Natural killer cell treated with Interleukin-12 subunit alpha and Interleukin-12 subunit beta and Interleukin-15 and Interleukin-18, amount 100 ng/mL, for 72 hours (primary cell): ENCODE measurements around the gene C1QTNF1. TPM values are rescaled to one million over a fixed set of nuclear protein-coding genes. Genes with fewer than 3 reads are reported as not detected.

Experiments
- ATAC-seq, 2 donors: fragments of 150-1000 bp; cut with Tn5 transposase in 1 of 2; sonication (Bioruptor Pico), chemical (Tn5 transposase) in 1 of 2; 2 replicates each; pipeline ENCODE4 v1.10.0; 2021
- DNase-seq: peaks from one replicate; pipeline ENCODE4 v3.0.0; 2022; ENCODE audit warnings: low spot score
- H3K27ac Mint-ChIP-seq, 2 donors: 1 replicate in 1 of 2; 2 replicates in 1 of 2; pipeline ENCODE4 v1.8.0; 2022; ENCODE audit warnings: mixed read lengths in 2 of 2, mild to moderate bottlenecking in 1 of 2, moderate library complexity in 1 of 2
- H3K27me3 Mint-ChIP-seq, 2 donors: 1 replicate in 1 of 2; 2 replicates in 1 of 2; pipeline ENCODE4 v1.8.0; 2022; ENCODE audit warnings: mixed read lengths in 2 of 2
- H3K36me3 Mint-ChIP-seq: one replicate; pipeline ENCODE4 v1.8.0; 2022; ENCODE audit warnings: mixed read lengths
- H3K4me1 Mint-ChIP-seq, 2 donors: 1 replicate in 1 of 2; 2 replicates in 1 of 2; pipeline ENCODE4 v1.8.0; 2022; ENCODE audit warnings: low read depth in 2 of 2, mixed read lengths in 2 of 2, mild to moderate bottlenecking in 1 of 2
- H3K4me3 Mint-ChIP-seq: one replicate; pipeline ENCODE4 v1.8.0; 2022; ENCODE audit warnings: mixed read lengths
- H3K9me3 Mint-ChIP-seq: 2 replicates; pipeline ENCODE4 v1.8.0; 2022; ENCODE audit warnings: mixed read lengths
- total RNA-seq, 2 donors: library from RNA; stranded (reverse); gene quantifications; one replicate each; pipeline ENCODE4 v1.2.3, GENCODE V29; 2022

C1QTNF1 gene
- total RNA-seq, 2 donors from 2014 or later = not detected

DNA sequence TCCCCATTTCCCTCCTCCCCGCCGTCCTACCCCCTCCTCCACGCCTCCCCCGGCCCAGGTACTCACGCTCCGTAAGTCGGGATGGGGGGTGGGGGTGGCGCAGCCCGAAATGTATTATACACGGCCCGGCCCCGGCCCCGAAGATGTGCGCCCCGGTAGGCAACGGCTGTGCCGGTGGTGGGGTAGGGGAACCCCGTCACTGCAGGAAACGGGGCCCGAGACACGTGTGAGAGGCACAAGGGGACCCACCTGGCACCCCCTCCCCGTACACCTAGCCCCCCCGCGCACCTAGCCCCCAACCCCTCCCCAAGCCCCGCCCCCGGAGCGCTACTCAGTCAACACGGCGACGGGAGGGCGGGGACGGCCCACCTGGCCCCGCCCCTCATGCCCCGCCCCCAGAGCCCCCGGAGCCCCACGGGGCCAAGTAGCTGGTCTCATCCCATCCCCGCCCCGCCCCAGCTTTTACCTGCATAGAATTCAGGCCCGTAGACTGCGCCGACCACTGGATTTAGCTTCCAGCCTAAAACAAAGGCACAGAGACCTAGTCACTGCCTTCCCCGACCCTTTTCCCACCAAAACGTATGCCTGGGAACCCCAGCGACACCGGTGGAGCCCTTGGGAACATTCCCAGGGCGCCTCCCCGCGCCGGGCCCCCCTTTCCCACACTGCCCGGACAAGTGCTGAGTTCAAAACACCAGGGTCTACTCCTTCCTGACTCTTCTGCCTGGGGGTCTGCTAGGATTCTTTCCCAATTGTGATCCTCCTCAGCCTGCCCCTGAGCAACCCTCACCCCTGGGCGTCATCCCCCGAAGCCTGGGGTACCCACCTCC is 73.5 kb downstream of the C1QTNF1 start:
- no peak for ATAC-seq
- no peak overlapping the region for H3K4me3 Mint-ChIP-seq
- H3K9me3 Mint-ChIP-seq = no peaks in the 10 kb centered on the region
- peaks cover 2% of the 10 kb centered on the region in 2 donors for H3K4me1 Mint-ChIP-seq
- DNase-seq = no peak
- H3K27ac Mint-ChIP-seq = no peak overlapping the region
- H3K36me3 Mint-ChIP-seq = no peaks in the 10 kb centered on the region
- H3K27me3 Mint-ChIP-seq = peaks cover 11% of the 10 kb centered on the region in 2 donors

DNA sequence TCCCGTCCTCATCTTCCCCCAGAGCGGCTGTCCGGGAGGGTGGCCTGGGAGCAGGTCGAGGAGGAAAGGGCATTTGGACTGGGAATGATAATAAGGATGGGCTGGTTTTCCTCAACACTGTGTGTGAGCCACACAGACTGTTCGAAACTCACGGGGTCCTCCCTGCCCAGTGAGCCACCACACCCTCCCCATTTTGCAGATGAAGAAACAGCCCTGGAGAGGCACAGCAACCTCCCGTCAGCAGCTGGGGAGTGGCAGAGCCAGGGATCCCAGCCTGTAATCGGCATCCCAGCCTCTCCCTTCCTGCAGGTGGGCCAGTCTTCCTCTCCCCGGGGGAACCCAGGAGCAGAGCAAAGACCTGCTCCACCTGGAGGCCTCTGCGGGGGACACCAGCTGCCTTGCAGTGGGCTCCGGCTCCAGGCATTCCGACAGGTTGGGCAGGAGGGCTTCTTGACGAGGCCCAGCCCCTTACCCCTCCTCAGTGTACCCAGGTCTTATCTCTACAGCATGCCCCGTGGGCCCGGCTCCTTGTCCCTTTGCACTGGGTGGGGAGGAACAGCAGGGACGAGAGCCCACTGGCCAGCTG is 74.4 kb downstream of the C1QTNF1 start:
- Mint-ChIP-seq H3K9me3 (no peaks in the 10 kb centered on the region), H3K27me3 (peaks cover 10 to 11% of the 10 kb centered on the region in 2 donors), H3K4me1 (peaks cover 0 to 2% of the 10 kb centered on the region in 2 donors), H3K27ac (no peak overlapping the region), H3K4me3 (no peak overlapping the region), H3K36me3 (no peaks in the 10 kb centered on the region)
- ATAC-seq = no peak
- DNase-seq = no peak

Other genes with a start within 250 kb of the C1QTNF1 start
- 100 to 1,000 TPM; 111 to 149 TPM for gene CYTH1, start 241.9 kb upstream of the C1QTNF1 start, total RNA-seq
- gene USP36, start 183.4 kb upstream of the C1QTNF1 start, total RNA-seq = 100 to 1,000 TPM in 1 of 2 donors, 10 to 100 TPM in 1; 75.2 to 154 TPM
- gene CEP295NL, start 121.0 kb upstream of the C1QTNF1 start, total RNA-seq = not detected
- under 1 TPM in 1 of 2 donors, not detected in 1; 0.43 TPM for gene TIMP2, start 98.8 kb upstream of the C1QTNF1 start, total RNA-seq
- gene LGALS3BP, start 44.2 kb upstream of the C1QTNF1 start, total RNA-seq = 1 to 10 TPM; 3.4 to 6.7 TPM
- gene CANT1, start 14.4 kb upstream of the C1QTNF1 start, total RNA-seq = 10 to 100 TPM; 65.7 to 72.3 TPM
- 10 to 100 TPM; 37.2 to 54.2 TPM for gene ENGASE, start 50.7 kb downstream of the C1QTNF1 start, total RNA-seq